Mammary epithelial cell (primary cell): ENCODE results near the gene ARHGEF9.

Experiments used
- EZH2 ChIP-seq: IDR thresholded peaks from 2 replicates; pipeline ENCODE4 v1.6.1; 2012; ENCODE audit warnings: low read length, inconsistent platforms, borderline replicate concordance
- TF ChIP-seq, protein P1 (sequence below), 2 donors: IDR thresholded peaks in 1 of 2; conservative IDR thresholded peaks in 1 of 2; 2 replicates each; pipeline ENCODE4 v1.5.1; 2011 to 2012; ENCODE audit warnings: inconsistent platforms in 2 of 2, low read length in 2 of 2, mild to moderate bottlenecking in 2 of 2, control low read depth in 1 of 2, low read depth in 1 of 2; ENCODE audit not compliant: insufficient read depth in 1 of 2; ENCODE audit errors: extremely low read depth in 1 of 2

DNA sequence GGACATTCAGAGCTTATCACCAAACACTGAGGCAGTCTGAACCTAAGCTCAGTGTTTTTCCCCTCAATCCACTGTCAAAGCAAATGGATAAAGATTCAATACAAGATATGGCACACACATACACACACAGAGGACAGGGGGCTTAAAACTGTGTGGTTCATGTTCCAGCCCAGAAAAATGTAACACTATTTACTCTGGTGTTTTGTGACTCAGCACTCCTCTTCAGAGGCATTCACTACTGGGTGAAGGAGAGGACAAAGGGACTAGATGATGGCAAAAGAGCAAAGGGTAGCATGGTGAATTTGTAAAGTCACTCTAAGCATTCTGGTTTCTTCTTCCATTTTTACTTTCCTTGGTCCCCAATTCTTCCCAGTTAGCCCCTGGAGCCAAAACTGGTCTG, 120.3 kb downstream of the ARHGEF9 start:
- TF ChIP-seq, protein P1, sequence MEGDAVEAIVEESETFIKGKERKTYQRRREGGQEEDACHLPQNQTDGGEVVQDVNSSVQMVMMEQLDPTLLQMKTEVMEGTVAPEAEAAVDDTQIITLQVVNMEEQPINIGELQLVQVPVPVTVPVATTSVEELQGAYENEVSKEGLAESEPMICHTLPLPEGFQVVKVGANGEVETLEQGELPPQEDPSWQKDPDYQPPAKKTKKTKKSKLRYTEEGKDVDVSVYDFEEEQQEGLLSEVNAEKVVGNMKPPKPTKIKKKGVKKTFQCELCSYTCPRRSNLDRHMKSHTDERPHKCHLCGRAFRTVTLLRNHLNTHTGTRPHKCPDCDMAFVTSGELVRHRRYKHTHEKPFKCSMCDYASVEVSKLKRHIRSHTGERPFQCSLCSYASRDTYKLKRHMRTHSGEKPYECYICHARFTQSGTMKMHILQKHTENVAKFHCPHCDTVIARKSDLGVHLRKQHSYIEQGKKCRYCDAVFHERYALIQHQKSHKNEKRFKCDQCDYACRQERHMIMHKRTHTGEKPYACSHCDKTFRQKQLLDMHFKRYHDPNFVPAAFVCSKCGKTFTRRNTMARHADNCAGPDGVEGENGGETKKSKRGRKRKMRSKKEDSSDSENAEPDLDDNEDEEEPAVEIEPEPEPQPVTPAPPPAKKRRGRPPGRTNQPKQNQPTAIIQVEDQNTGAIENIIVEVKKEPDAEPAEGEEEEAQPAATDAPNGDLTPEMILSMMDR (conservative IDR thresholded peaks at IDR 0.05 in 1 of 2, IDR thresholded peaks at IDR 0.05 in 1 of 2; ENCODE audit: extremely low read depth in 1 of 2, insufficient read depth in 1 of 2, low read depth in 1 of 2, low read length in 2 of 2), result no peak
- no peak for TF ChIP-seq EZH2
